HFFc6 (cell line): ENCODE data around the gene TMPRSS4. TPM values are rescaled to one million over a fixed set of nuclear protein-coding genes. Genes with fewer than 3 reads are reported as not detected.

Source experiments
- DNase-seq: peaks from one replicate; pipeline ENCODE4 v3.0.0-alpha.2; 2018
- H3K27ac Mint-ChIP-seq: 2 replicates; pipeline ENCODE4 v1.8.0; 2020; ENCODE audit warnings: mild to moderate bottlenecking, mixed read lengths
- H3K27me3 Mint-ChIP-seq: 2 replicates; pipeline ENCODE4 v1.8.0; 2021; ENCODE audit warnings: mild to moderate bottlenecking, moderate library complexity, mixed read lengths; ENCODE audit not compliant: insufficient read depth
- H3K36me3 Mint-ChIP-seq: 2 replicates; pipeline ENCODE4 v1.8.0; 2021; ENCODE audit warnings: low read depth, mixed read lengths
- H3K4me1 Mint-ChIP-seq: 2 replicates; pipeline ENCODE4 v1.8.0; 2020; ENCODE audit warnings: low read depth, mixed read lengths
- H3K4me3 Mint-ChIP-seq: 2 replicates; pipeline ENCODE4 v1.8.0; 2020; ENCODE audit warnings: mild to moderate bottlenecking, moderate library complexity, mixed read lengths
- H3K9me3 Mint-ChIP-seq: 2 replicates; pipeline ENCODE4 v1.8.0; 2020; ENCODE audit warnings: mild to moderate bottlenecking, mixed read lengths
- total RNA-seq, 6 experiments: library from RNA; stranded (reverse); fragmentation: NEBNext Ultra II Directional; extraction: Animal tissue kit (Norgen Biotek cat#: 25700); gene quantifications; 2 replicates in 1 of 6; 3 replicates in 5 of 6; pipeline ENCODE4 v1.2.3, GENCODE V29; 2021
- TF ChIP-seq, protein P1 (sequence below): fragments of 200-600 bp; sonication (generic); IDR thresholded peaks from 2 replicates; pipeline ENCODE4 v1.5.0; 2021; ENCODE audit warnings: antibody characterized with exemption, mild to moderate bottlenecking

TMPRSS4 gene
- total RNA-seq, 6 experiments from 2014 or later: not detected

- H3K36me3 Mint-ChIP-seq: peaks cover 11% of the 10 kb centered on the region; the same call in 1 of the 2 replicates
- H3K4me1 Mint-ChIP-seq: no peaks in the 10 kb centered on the region
- H3K9me3 Mint-ChIP-seq: peaks cover 31% of the 10 kb centered on the region
- H3K27ac Mint-ChIP-seq: no peak overlapping the region
- no peak overlapping the region for H3K4me3 Mint-ChIP-seq
- TF ChIP-seq, protein P1, sequence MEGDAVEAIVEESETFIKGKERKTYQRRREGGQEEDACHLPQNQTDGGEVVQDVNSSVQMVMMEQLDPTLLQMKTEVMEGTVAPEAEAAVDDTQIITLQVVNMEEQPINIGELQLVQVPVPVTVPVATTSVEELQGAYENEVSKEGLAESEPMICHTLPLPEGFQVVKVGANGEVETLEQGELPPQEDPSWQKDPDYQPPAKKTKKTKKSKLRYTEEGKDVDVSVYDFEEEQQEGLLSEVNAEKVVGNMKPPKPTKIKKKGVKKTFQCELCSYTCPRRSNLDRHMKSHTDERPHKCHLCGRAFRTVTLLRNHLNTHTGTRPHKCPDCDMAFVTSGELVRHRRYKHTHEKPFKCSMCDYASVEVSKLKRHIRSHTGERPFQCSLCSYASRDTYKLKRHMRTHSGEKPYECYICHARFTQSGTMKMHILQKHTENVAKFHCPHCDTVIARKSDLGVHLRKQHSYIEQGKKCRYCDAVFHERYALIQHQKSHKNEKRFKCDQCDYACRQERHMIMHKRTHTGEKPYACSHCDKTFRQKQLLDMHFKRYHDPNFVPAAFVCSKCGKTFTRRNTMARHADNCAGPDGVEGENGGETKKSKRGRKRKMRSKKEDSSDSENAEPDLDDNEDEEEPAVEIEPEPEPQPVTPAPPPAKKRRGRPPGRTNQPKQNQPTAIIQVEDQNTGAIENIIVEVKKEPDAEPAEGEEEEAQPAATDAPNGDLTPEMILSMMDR: no peak
- no peak for DNase-seq
- peaks cover 39% of the 10 kb centered on the region for H3K27me3 Mint-ChIP-seq
Measured at GRCh38 chr11:118084656-118085055, 7.8 kb downstream of the TMPRSS4 start.

DNA sequence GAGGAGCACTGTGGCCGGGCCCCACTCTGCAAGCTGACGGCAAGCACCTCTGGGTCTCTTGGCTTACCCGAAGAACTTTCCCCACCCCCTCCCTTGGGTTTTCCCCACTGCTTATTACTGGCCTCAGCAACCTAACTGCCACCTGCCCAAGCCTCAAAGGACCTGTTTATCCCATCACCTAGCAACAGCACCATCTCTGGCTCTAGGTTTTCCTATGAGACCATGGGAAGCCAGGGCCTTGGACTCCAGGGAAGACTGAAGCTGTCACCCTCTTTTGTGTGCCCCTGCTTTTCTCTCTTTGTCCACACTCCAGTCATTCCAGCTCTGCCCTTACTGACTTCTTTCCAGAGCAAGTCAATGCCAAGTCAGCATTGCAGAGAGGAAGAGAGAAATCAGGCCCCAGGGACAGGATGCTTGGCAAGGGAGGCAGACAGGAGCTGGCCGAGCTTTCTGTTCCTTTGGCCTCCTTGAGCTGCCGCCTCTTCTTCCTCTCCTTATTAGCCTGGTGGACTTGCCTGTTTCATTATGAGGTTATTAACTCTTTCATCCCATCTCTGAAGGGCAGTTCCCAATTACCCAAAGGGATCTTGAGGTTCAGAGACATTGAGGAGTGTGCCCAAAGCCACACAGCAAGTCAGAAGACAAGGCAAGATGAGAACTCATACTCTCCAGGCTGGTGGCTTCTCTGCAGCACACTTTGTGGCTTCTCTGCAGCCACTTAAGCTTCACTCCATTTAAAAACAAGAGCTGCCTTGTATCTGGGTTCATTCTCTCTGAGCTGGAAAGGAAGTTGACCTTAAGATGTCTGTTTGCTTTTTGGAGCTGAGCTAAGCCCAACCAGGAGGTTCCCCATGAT lies 10.3 kb downstream of the TMPRSS4 start, which contains the start of gene SMIM35:
SMIM35 (minus strand) TSS at position 51 of the 856 bp plus-strand sequence. CDS start 206 bp downstream, outside the sequence.
- DNase-seq: no peak
- Mint-ChIP-seq H3K4me3 (no peak within 1 kb of the TSS), H3K27ac (no peak within 1 kb of the TSS), H3K36me3 (peaks cover 11% of the 10 kb centered on the region; the same call in 1 of the 2 replicates), H3K4me1 (no peaks in the 10 kb centered on the region), H3K27me3 (peaks cover 36% of the 10 kb centered on the region), H3K9me3 (peaks cover 31% of the 10 kb centered on the region)
- TF ChIP-seq, protein P1: no peak

GRCh38 chr11:118087931-118088330 lies 11.1 kb downstream of the TMPRSS4 start:
- no peak overlapping the region for H3K27ac Mint-ChIP-seq
- H3K4me3 Mint-ChIP-seq: no peak overlapping the region
- peaks cover 11% of the 10 kb centered on the region; the same call in 1 of the 2 replicates for H3K36me3 Mint-ChIP-seq
- H3K27me3 Mint-ChIP-seq: peaks cover 35% of the 10 kb centered on the region
- no peak for DNase-seq
- H3K9me3 Mint-ChIP-seq: peaks cover 31% of the 10 kb centered on the region
- TF ChIP-seq, protein P1: no peak
- H3K4me1 Mint-ChIP-seq: no peaks in the 10 kb centered on the region

- TF ChIP-seq, protein P1: no peak
- Mint-ChIP-seq H3K27ac (no peak overlapping the region), H3K9me3 (peaks cover 31% of the 10 kb centered on the region), H3K36me3 (peaks cover 11% of the 10 kb centered on the region; the same call in 1 of the 2 replicates), H3K27me3 (peaks cover 33% of the 10 kb centered on the region), H3K4me3 (no peak overlapping the region), H3K4me1 (no peaks in the 10 kb centered on the region)
- DNase-seq: no peak
Measured at GRCh38 chr11:118088531-118088930, 11.7 kb downstream of the TMPRSS4 start.

- H3K36me3 Mint-ChIP-seq: peaks cover 11% of the 10 kb centered on the region; the same call in 1 of the 2 replicates
- H3K9me3 Mint-ChIP-seq: peaks cover 31% of the 10 kb centered on the region
- H3K27ac Mint-ChIP-seq: no peak overlapping the region
- no peak for DNase-seq
- H3K4me3 Mint-ChIP-seq: no peak overlapping the region
- H3K27me3 Mint-ChIP-seq: peaks cover 28% of the 10 kb centered on the region
- TF ChIP-seq, protein P1: no peak
- no peaks in the 10 kb centered on the region for H3K4me1 Mint-ChIP-seq
Measured at GRCh38 chr11:118090545-118091162, 13.8 kb downstream of the TMPRSS4 start.
